Stomach (tissue), 9 donors: ENCODE results near the gene USP48. TPM values are rescaled to one million over a fixed set of nuclear protein-coding genes. Genes with fewer than 3 reads are reported as not detected.

ENCODE experiments used
- DNase-seq, 2 donors: peaks; one replicate each; pipeline versions ENCODE4 v3.0.0 to v3.0.0-alpha.2; 2013 to 2019
- H3K27ac ChIP-seq, 5 donors: fragments of 200-600 bp in 4 of 5; sonication (generic) in 4 of 5; one replicate each; pipeline ENCODE4 v1.5.1; 2013 to 2019; ENCODE audit warnings: mild to moderate bottlenecking in 1 of 5, moderate library complexity in 1 of 5
- H3K27me3 ChIP-seq, 3 donors: fragments of 200-600 bp; sonication (generic); one replicate each; pipeline ENCODE4 v1.5.1; 2017 to 2019; ENCODE audit warnings: mixed run types in 1 of 3
- H3K36me3 ChIP-seq, 4 donors: fragments of 200-600 bp; sonication (generic); 1 replicate in 3 of 4; 2 replicates in 1 of 4; pipeline ENCODE4 v1.5.1; 2016 to 2019
- H3K4me1 ChIP-seq, 4 donors: fragments of 200-600 bp; sonication (generic); one replicate each; pipeline ENCODE4 v1.5.1; 2016 to 2019
- H3K4me3 ChIP-seq, 4 donors: fragments of 200-600 bp; sonication (generic) in 3 of 4; one replicate each; pipeline ENCODE4 v1.5.1; 2016 to 2019; ENCODE audit warnings: mild to moderate bottlenecking in 1 of 4
- H3K9me3 ChIP-seq, 4 donors: fragments of 200-600 bp; sonication (generic); one replicate each; pipeline ENCODE4 v1.5.1; 2016 to 2019
- CTCF ChIP-seq, 7 experiments: fragments of 450-650 bp in 4 of 7; fragments of 200-600 bp in 3 of 7; sonication (generic) in 3 of 7; IDR thresholded peaks; one replicate each; pipeline ENCODE4 v1.5.1; 2016 to 2019; ENCODE audit warnings: antibody characterized with exemption in 7 of 7, control low read depth in 2 of 7, mild to moderate bottlenecking in 1 of 7
- EP300 ChIP-seq: sonication (generic); formaldehyde crosslinking; IDR thresholded peaks from one replicate; pipeline ENCODE4 v1.6.1; 2017; ENCODE audit warnings: antibody characterized with exemption
- POLR2A ChIP-seq, 4 donors: fragments of 450-650 bp; IDR thresholded peaks; one replicate each; pipeline ENCODE4 v1.6.1; 2016; ENCODE audit warnings: antibody characterized with exemption in 4 of 4, control low read depth in 2 of 4, mild to moderate bottlenecking in 1 of 4, moderate library complexity in 1 of 4
- POLR2AphosphoS5 ChIP-seq, 3 donors: sonication (generic); formaldehyde crosslinking; IDR thresholded peaks; one replicate each; pipeline ENCODE4 v1.6.1; 2016; ENCODE audit warnings: antibody characterized with exemption in 3 of 3
- WGBS, 5 donors: extraction: QIAGEN DNeasy Blood & Tissue Kit in 3 of 5; methylation state at CpG; one replicate each; pipeline versions ENCODE4 v1.1.5 to v1.1.7; 2013 to 2018; 5-methylcytosine and 5-hydroxymethylcytosine counted together
- intact Hi-C: fragments of 100-400 bp; cut with DNase I; formaldehyde crosslinking; loops from one replicate; pipeline ENCODE4 v1.15.1; 2023; ENCODE audit warnings: low total_unique reads
- polyA plus RNA-seq, 3 donors: library from polyadenylated mRNA; stranded (reverse); fragments of 200-250 nt; gene quantifications; one replicate each; pipeline ENCODE4 v1.2.3, GENCODE V29; 2013
- total RNA-seq, 5 donors: library from RNA; depleted of rRNA; stranded (reverse); fragments of >200 nt; gene quantifications; one replicate each; pipeline versions ENCODE4 v1.1.0 to v1.2.3, GENCODE V29; 2014 to 2016
- donor health status: healthy with polysubstance abuse.
- donor health status: Bipolar disorder and iron deficiency.
- donor health status: healthy.

The USP48 gene
- total and polyA plus RNA-seq, 8 donors, result 12.7 to 144 (median 78.7) TPM

GRCh38 chr1:21671915-21672314 lies 111.0 kb downstream of the USP48 start:
- intact Hi-C loops, result no loop called here
- H3K4me1 ChIP-seq, result peaks cover 33 to 59% (median 56%) of the 10 kb centered on the region in 4 donors
- DNase-seq, result no peak
- peaks cover 0 to 42% (median 32%) of the 10 kb centered on the region in 3 donors for H3K27me3 ChIP-seq
- H3K4me3 ChIP-seq, result no peak overlapping the region
- peaks cover 0 to 3% (median 2%) of the 10 kb centered on the region in 4 donors for H3K36me3 ChIP-seq
- no peak overlapping the region for H3K27ac ChIP-seq
- 27 to 59% (median 37%) methylated on average over 5 to 6 of the region's 6 CpGs for WGBS, 5 donors
- no peak for TF ChIP-seq CTCF (IDR thresholded peaks at IDR 0.05)
- no peak for TF ChIP-seq POLR2AphosphoS5 (IDR thresholded peaks at IDR 0.05)
- TF ChIP-seq POLR2A (IDR thresholded peaks at IDR 0.05), result no peak
- TF ChIP-seq EP300, result no peak
- H3K9me3 ChIP-seq, result no peaks in the 10 kb centered on the region

DNA sequence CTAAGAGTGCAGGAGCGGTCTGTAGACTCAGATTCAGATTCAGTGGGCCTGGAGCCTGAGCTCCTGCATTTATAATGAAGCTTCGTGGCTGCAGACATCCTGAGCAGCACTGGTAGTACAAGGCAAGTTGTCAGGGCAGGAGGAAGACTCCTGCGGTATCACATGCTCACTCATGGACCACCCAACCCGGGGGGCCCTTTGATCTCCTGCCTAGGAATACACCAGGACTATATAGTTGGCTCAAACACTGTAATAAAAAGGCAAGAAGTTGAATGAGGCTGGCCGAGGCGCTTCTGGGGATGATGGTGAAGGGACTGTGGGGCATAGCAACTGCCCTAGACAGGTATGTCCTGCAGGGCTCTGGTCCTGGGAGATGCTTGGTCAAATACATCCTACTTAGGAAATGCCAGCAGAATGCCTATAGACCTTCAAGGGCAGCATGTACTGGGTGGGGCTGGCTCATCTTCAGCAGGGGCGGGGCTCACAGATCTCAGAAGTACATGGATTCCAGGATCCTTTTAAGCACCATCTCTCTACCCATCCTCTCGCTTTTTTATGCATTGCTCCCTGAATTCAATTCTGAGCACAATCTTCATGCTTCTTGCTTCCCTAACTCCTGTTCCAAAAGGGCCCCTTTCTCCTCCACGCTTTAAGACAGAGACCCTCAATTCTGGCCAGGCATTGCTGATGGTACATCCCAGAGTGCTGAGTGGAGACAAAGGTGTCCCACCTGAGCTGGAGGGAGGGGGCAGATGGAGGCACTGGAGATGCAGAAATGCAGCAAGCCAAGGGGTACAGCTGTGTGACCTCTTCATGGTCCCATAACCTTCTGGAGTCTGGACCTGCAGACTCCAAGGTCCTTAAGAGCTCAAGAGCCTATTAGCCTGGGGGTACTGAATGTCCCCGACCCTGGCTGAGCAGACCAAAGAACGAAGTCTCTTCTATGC lies 111.7 kb downstream of the USP48 start:
- H3K4me1 ChIP-seq, result peaks cover 33 to 66% (median 57%) of the 10 kb centered on the region in 4 donors
- H3K36me3 ChIP-seq, result no peaks in the 10 kb centered on the region
- H3K27me3 ChIP-seq, result peaks cover 0 to 49% (median 39%) of the 10 kb centered on the region in 3 donors
- no peak for DNase-seq
- no peak overlapping the region for H3K27ac ChIP-seq
- intact Hi-C loops, result no loop called here
- H3K9me3 ChIP-seq, result no peaks in the 10 kb centered on the region
- no peak for TF ChIP-seq CTCF (IDR thresholded peaks at IDR 0.05)
- no peak for TF ChIP-seq POLR2AphosphoS5 (IDR thresholded peaks at IDR 0.05)
- no peak for TF ChIP-seq EP300
- TF ChIP-seq POLR2A (IDR thresholded peaks at IDR 0.05), result no peak
- 68 to 79% (median 71%) methylated on average over 11 of the region's 11 CpGs for WGBS, 5 donors
- no peak overlapping the region for H3K4me3 ChIP-seq

- H3K4me1 ChIP-seq, result peaks cover 33 to 67% (median 57%) of the 10 kb centered on the region in 4 donors
- TF ChIP-seq CTCF (IDR thresholded peaks at IDR 0.05), result no peak
- TF ChIP-seq POLR2A (IDR thresholded peaks at IDR 0.05), result no peak
- no peak for TF ChIP-seq EP300
- no peak for TF ChIP-seq POLR2AphosphoS5 (IDR thresholded peaks at IDR 0.05)
- peak overlapping the region in 2 of 4 donors; percentile 33 to 36 for H3K4me3 ChIP-seq
- 50 to 58% (median 54%) methylated on average over 15 to 16 of the region's 16 CpGs for WGBS, 5 donors
- no peaks in the 10 kb centered on the region for H3K9me3 ChIP-seq
- intact Hi-C loops, result no loop called here
- H3K36me3 ChIP-seq, result no peaks in the 10 kb centered on the region
- no peak for DNase-seq
- peak overlapping the region in 1 of 5 donors; percentile 21 for H3K27ac ChIP-seq
- peaks cover 0 to 58% (median 40%) of the 10 kb centered on the region in 3 donors for H3K27me3 ChIP-seq
Measured at GRCh38 chr1:21670059-21670881, 112.7 kb downstream of the USP48 start.
